Activated CD4-positive, alpha-beta memory T cell treated with anti-CD3 and anti-CD28 coated beads, Interleukin-2, amount 10 ng/mL, durations not matched to agents 7 days and 5 days (primary cell): ENCODE results near the gene C10orf53. TPM values are rescaled to one million over a fixed set of nuclear protein-coding genes. Genes with fewer than 3 reads are reported as not detected.

Experiments used
- CTCF ChIA-PET: fragments of 350-600 bp; sonication (Branson Sonifier 250); formaldehyde crosslinking; loops from one replicate; lab custom pipeline; 2021; ENCODE audit warnings: antibody characterized with exemption, inconsistent platforms; lab: Charles Lee
- POLR2A ChIA-PET: fragments of 350-600 bp; sonication (Branson Sonifier 250); formaldehyde crosslinking; loops from one replicate; lab custom pipeline; 2021; ENCODE audit warnings: antibody characterized with exemption; lab: Charles Lee
- DNase-seq: peaks from one replicate; pipeline ENCODE4 v3.0.0-alpha.2; 2020
- H3K27ac Mint-ChIP-seq: one replicate; pipeline ENCODE4 v1.8.0; 2021; ENCODE audit warnings: mild to moderate bottlenecking, mixed read lengths
- H3K27me3 Mint-ChIP-seq: one replicate; pipeline ENCODE4 v1.8.0; 2021; ENCODE audit warnings: mixed read lengths
- H3K36me3 Mint-ChIP-seq: one replicate; pipeline ENCODE4 v1.8.0; 2021; ENCODE audit warnings: low read depth, mixed read lengths
- H3K4me1 Mint-ChIP-seq: one replicate; pipeline ENCODE4 v1.8.0; 2021; ENCODE audit warnings: mixed read lengths
- H3K4me3 Mint-ChIP-seq: one replicate; pipeline ENCODE4 v1.8.0; 2021; ENCODE audit warnings: mild to moderate bottlenecking, mixed read lengths
- H3K9me3 Mint-ChIP-seq: one replicate; pipeline ENCODE4 v1.8.0; 2021; ENCODE audit warnings: mixed read lengths
- total RNA-seq, 2 experiments: library from RNA; stranded (reverse); gene quantifications; one replicate each; pipeline ENCODE4 v1.2.3, GENCODE V29; 2021

Gene C10orf53, protein sequence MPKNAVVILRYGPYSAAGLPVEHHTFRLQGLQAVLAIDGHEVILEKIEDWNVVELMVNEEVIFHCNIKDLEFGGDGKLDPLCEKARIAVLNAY
- not detected for total RNA-seq

DNA sequence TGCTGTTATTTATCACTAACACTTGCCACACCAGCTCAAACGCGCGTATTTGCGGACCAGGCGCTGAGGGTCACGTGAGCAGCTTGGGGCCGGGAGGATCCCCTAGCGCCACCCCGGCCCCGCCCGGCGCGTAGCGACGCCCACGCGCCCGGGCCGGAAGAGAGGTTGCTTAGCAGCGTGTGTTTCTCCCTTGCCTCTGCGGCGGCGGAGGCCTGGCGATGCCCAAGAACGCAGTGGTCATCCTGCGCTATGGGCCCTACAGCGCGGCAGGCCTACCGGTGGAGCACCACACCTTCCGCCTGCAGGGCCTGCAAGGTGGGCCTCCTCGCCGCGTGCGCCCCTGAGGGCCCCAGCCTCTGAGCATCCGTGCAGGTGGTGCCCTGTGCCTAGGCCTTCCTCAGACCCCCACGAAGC is at the start of gene C10orf53:
Gene C10orf53, plus strand, starts transcription at position 172 of the 414 bp plus-strand sequence. Its CDS starts 47 bp downstream, at position 219.
- Mint-ChIP-seq H3K4me1 (no peaks in the 10 kb centered on the region), H3K9me3 (peaks cover 4% of the 10 kb centered on the region), H3K27me3 (peaks cover 35% of the 10 kb centered on the region), H3K4me3 (no peak within 1 kb of the TSS), H3K36me3 (no peaks in the 10 kb centered on the region), H3K27ac (no peak within 1 kb of the TSS)
- peak; percentile 28 for DNase-seq
- ChIA-PET POLR2A (no interaction called here), CTCF (no interaction called here)

DNA sequence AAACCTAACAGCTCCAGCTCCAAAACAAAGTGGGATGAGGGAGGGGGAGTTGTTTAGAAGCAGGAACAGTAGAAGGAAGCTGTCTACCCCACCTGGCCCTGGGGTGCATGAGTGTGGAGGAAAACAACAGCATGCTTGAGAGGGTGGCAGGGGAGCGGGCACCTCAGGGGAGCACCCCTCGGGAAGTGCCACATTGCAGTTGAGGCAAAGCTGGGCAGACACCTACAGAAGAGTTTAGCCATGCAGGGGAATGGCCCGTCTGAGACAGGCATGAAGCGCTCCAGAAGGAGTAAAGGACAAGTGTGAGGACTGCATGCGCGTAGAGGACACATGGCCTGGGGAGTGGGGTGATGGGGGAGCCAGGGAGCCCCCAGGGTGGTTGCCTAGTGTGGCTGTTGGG is 47.5 kb upstream of the C10orf53 start:
- Mint-ChIP-seq H3K9me3 (no peaks in the 10 kb centered on the region), H3K27ac (no peak overlapping the region), H3K4me3 (no peak overlapping the region), H3K27me3 (peaks cover 12% of the 10 kb centered on the region), H3K36me3 (no peaks in the 10 kb centered on the region), H3K4me1 (no peaks in the 10 kb centered on the region)
- ChIA-PET POLR2A (no interaction called here), CTCF (no interaction called here)
- no peak for DNase-seq

DNA sequence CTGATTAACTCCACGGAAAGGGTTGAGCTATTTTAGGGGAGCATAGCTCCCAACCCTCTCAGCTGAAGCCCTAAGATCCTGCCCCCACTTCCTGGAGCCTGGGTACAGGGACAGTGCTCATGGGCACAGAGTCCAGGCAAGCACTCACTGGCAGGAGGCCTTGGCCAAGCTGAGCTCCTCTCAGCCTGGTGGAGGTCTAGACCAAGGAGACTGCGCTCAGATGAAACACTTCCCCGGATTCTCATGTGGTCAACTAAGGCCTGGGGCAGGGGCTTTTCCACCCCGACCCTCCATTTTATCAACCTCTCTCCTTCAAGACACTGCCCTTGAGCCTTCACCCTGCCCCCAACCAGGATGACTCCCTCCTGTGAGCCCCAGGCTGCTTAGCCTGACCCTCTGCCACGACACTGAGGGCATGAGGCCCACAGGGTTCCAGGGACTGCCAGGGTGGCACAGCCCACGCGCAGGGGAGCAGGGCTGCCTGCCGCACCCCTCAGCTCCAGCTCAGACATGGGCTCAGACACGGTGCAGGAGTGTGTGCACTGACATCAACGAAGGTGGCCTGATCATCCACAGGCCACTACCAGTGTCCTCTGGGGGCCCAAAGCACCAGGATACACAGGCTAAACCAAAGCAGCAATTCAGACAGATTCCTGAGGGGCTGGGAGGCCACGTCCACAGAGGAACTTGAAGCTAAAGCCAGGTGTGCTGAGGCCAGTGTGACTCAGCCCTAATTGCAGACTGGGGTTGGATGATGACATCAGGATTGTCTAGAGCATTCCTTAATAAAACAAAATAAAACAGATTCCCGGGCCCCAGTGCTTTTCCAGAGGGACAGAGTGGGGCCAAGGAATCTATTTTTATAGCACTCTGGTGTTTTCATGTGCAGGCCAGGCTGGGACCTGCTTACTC is 46.8 kb upstream of the C10orf53 start:
- Mint-ChIP-seq H3K4me3 (no peak overlapping the region), H3K4me1 (no peaks in the 10 kb centered on the region), H3K27me3 (peaks cover 19% of the 10 kb centered on the region), H3K36me3 (no peaks in the 10 kb centered on the region), H3K9me3 (no peaks in the 10 kb centered on the region), H3K27ac (no peak overlapping the region)
- DNase-seq: no peak
- CTCF ChIA-PET: no interaction called here
- POLR2A ChIA-PET: no interaction called here

DNA sequence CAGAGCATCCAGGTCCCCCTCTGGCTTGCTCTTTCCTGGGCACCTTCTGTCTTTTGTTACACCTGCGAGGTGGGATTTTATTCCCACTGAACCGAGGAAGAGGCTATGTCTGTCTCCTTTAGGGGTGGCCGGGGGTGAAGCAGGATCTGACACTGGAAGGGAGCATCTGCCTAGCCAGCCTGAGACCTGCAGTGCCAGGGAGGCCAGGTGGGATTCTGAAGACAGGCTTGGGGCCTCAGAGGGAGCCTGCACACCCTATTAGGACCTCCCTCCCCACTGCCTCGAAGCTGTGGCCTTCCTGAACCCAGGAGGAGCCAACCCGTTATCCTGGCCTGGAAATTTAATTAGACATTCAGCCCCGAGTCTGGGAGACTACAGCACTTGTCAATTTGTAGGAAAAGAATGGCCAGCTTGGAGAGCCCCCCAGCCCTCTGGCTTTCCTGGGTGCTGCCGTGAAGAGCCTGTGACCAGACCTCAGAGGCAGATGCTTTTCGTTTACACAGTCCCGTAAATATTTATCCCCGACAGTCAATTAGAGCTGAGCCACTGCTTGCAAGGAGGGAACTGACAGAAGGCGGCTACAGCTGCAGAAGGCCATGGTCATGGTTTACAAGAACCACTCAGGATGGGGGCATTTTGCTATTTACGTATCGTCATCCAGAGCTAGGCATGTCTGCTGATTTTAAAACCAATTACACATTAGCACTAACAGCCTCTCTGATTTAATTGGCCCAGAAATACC is 46.0 kb upstream of the C10orf53 start:
- no peak for DNase-seq
- CTCF ChIA-PET: no interaction called here

DNA sequence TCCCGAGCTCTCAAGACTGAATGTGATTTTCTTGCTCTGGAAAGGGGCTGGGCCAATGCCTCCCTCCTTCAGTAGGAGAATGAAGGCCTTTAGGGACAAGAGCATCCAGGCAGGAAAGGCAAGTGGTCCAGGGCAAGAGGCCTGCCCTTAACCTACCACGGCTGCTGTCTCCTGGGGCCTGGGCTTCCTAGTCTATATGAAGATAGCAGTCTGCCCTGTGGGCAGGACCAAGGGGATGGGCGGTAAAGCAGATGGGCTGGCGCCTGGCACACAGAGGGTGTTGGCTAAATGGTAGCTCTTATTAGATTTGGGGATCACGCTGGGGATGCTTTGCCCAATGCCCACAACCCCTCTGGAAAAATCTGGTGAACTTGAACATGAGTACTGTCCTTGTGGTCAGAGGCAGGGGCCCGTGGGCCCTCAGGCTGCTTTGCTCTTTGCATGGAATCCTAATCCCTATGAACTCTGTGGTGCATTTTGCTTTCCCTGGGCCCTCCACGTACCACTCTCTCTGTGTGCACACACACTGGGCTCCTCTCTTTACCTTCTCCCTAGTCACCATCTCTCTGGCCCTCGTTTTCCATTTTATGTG is 45.3 kb upstream of the C10orf53 start:
- POLR2A ChIA-PET: no interaction called here
- no peaks in the 10 kb centered on the region for H3K9me3 Mint-ChIP-seq
- peaks cover 22% of the 10 kb centered on the region for H3K27me3 Mint-ChIP-seq
- H3K27ac Mint-ChIP-seq: no peak overlapping the region
- H3K4me1 Mint-ChIP-seq: no peaks in the 10 kb centered on the region
- no peaks in the 10 kb centered on the region for H3K36me3 Mint-ChIP-seq
- CTCF ChIA-PET: no interaction called here
- no peak for DNase-seq
- H3K4me3 Mint-ChIP-seq: no peak overlapping the region

More for the DNA sequence above, 46.0 kb upstream of the C10orf53 start:
- Mint-ChIP-seq H3K4me1 (no peaks in the 10 kb centered on the region), H3K4me3 (no peak overlapping the region), H3K27ac (no peak overlapping the region), H3K27me3 (peaks cover 22% of the 10 kb centered on the region), H3K36me3 (no peaks in the 10 kb centered on the region), H3K9me3 (no peaks in the 10 kb centered on the region)
- POLR2A ChIA-PET: no interaction called here

DNA sequence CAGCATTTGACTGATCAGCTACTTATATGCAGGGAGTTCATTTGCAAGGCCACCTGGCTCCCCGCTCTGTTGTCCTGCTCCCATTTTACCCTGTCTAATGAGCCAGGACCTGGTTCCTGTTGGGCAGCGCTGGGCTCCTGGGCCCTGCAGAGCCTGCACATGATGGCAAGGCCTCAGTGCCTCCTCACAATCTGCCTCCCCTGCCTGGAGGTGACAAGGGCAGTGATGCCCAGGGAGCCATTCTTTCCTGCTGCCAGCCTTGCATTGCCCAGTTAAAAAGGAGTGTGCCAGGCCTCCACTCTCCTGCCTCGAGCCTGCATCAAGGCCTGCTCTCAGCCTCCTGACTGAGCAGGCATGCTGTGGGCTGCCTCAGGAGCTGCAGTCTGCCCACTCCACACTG is 37.1 kb upstream of the C10orf53 start:
- Mint-ChIP-seq H3K27me3 (peaks cover 12% of the 10 kb centered on the region), H3K27ac (no peak overlapping the region), H3K4me3 (no peak overlapping the region), H3K9me3 (no peaks in the 10 kb centered on the region), H3K36me3 (no peaks in the 10 kb centered on the region), H3K4me1 (no peaks in the 10 kb centered on the region)
- DNase-seq: no peak
- CTCF ChIA-PET: no interaction called here
- POLR2A ChIA-PET: no interaction called here

DNA sequence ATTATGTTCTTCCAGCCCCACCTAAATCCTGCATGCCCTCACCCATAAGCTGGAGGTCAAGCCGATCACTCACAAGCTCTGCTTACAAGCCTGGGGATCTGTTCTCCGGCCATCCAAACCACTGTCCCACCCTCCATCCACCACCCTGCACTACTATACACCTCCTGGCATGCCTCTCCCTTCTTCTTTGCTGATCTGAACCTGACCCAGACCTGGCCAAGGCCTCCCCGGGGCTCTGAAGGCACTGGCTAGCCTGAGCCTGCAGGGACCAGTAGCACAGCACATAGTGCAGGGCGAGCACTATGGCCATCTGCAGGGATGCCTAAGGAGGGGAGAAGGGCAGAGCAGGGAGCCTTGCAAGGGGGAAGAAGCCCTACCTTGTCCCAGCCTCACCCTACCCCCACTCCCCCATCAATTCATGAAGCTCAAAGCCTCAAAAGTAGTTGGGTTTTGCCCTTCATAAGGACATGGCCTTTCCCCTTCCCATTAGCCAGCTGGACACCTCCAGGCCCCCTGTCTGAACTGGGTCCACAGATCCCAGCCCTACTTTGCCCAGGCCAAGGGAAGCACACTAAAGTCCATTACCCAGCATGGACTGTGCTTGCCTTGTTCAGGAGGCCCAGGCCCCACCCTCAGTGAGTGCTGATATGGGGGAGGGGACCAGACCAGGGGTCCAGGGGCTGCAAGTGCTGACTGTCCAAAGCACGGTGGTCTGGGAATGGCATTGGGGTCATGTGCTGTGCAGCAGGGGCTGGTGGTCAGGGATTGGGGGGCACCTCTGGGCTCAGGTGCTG is 36.0 kb upstream of the C10orf53 start:
- Mint-ChIP-seq H3K4me1 (peaks cover under 1% of the 10 kb centered on the region), H3K27me3 (peaks cover 7% of the 10 kb centered on the region), H3K9me3 (no peaks in the 10 kb centered on the region), H3K27ac (no peak overlapping the region), H3K4me3 (no peak overlapping the region), H3K36me3 (no peaks in the 10 kb centered on the region)
- DNase-seq: no peak
- CTCF ChIA-PET: no interaction called here
- POLR2A ChIA-PET: no interaction called here

DNA sequence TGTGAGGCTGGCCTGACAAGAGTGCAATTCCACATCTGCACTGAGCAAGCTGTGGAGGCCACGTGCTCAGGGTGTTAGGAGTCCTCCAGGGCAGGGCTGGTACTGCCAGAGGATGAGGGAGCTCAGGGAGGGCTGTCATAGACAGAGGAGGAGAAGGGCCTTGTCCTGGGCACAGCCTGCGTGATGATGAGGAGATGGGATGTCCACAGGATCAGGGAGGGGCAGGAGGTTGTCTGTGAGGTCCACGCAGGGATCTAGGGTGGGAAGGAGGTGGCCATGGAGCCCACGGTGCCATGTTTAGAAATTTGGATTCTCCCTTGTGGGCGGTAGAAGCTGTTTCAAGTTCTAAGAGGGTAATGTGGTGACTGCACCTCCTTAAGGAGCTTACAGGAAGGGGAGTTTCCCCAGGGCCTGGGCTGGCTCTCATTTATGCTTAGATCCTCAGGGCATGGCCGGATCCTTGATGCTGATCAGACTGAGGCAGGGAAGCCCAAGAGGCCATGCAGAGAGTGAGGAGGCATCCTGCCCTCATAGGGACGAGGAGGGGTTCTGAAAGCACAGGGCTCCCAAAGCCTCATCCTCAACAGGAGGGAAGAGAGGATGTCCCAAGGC is 35.3 kb upstream of the C10orf53 start:
- no peaks in the 10 kb centered on the region for H3K9me3 Mint-ChIP-seq
- H3K36me3 Mint-ChIP-seq: no peaks in the 10 kb centered on the region
- CTCF ChIA-PET: no interaction called here
- H3K4me1 Mint-ChIP-seq: peaks cover 6% of the 10 kb centered on the region
- no peak for DNase-seq
- peaks cover 7% of the 10 kb centered on the region for H3K27me3 Mint-ChIP-seq
- POLR2A ChIA-PET: no interaction called here
- no peak overlapping the region for H3K27ac Mint-ChIP-seq
- no peak overlapping the region for H3K4me3 Mint-ChIP-seq

DNA sequence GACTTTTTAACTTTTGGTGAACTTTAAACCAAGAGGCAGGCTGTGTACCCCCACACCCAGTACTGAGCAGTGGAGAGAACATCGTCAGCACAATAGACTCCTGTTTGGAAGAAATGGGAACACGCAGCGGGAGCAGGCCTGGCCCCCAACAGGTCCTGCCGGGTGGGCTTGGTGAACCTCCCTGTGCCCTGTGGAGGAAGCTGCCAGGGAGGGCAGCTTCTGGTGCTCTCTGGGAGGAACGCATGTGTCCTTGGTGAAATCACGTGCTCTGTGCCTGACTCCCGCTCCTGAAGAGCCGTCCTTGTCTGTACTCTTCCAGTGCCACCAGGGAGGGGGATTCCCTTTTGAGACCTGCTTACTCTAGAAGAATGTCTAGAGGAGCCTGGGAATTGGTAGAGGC is 34.0 kb upstream of the C10orf53 start:
- H3K4me1 Mint-ChIP-seq: peaks cover 18% of the 10 kb centered on the region
- no peaks in the 10 kb centered on the region for H3K9me3 Mint-ChIP-seq
- H3K4me3 Mint-ChIP-seq: no peak overlapping the region
- peaks cover 2% of the 10 kb centered on the region for H3K27me3 Mint-ChIP-seq
- DNase-seq: no peak
- H3K36me3 Mint-ChIP-seq: no peaks in the 10 kb centered on the region
- no peak overlapping the region for H3K27ac Mint-ChIP-seq
- ChIA-PET CTCF (no interaction called here), POLR2A (no interaction called here)

DNA sequence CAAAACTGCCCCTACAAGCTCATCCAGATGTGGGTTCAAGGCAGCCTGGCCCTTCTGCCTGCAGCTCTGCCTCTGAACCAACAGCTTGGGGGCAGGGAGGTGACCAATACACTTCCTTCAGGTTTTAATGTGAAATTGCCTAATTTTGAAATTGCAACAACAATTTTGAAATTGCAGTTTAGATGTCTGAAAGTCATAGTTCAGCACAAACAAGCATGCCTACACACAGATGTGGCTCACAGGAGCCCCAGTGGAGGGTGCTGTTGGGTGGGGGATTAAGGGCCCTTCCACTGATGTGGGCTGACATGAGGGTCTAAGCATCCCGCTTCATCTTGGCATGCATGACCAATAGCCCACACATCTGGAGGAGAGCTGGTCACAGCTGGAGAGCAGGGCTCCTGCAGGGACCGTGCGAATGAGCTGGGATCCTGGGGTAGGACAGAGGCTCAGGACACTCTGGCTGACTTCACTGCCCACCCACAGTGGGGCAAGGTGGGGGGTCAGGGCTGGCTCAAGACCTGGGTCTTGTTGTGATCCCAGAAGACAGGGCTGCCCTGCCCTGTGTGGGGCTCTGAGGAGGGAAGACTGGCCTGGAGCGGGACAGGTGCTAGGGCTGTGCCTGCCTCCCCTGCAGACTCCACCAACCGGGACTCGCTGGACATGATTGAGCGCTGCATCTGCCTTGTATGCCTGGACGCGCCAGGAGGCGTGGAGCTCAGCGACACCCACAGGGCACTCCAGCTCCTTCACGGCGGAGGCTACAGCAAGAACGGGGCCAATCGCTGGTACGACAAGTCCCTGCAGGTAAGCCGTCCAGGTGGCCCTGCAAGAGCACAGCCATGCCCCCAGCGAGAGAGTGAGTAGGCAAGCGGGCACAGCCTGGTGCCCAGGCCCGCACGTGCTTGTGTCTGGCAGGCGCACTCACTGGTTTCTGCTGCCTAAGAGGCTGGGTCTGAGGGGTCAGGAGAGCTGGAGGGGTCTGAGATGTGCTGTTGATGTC is 33.3 kb upstream of the C10orf53 start:
- peaks cover 18% of the 10 kb centered on the region for H3K4me1 Mint-ChIP-seq
- ChIA-PET CTCF (no interaction called here), POLR2A (no interaction called here)
- DNase-seq: no peak
- H3K36me3 Mint-ChIP-seq: no peaks in the 10 kb centered on the region
- no peaks in the 10 kb centered on the region for H3K9me3 Mint-ChIP-seq
- H3K27ac Mint-ChIP-seq: no peak overlapping the region
- H3K27me3 Mint-ChIP-seq: peaks cover 2% of the 10 kb centered on the region
- H3K4me3 Mint-ChIP-seq: no peak overlapping the region

DNA sequence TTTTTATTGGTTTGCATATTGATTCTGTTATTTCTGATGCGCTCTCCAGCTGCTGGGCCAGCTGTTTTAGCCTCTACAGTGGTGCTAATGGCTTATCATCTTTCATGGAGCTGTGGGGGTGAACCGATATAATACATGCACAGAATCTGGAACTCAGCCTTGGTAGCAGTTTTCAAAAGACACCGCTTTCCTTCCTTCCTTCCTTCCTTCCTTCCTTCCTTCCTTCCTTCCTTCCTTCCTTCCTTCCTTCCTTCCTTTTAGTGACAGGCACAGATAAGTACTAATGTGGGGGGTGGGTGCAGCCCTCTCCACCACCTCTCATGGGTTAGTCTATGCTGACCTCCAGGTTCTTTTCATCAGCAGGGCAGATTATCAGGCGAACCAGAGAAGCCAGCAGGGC is 31.9 kb upstream of the C10orf53 start:
- DNase-seq: no peak
- H3K4me1 Mint-ChIP-seq: peaks cover 18% of the 10 kb centered on the region
- no peaks in the 10 kb centered on the region for H3K36me3 Mint-ChIP-seq
- H3K27me3 Mint-ChIP-seq: peaks cover 2% of the 10 kb centered on the region
- CTCF ChIA-PET: no interaction called here
- H3K27ac Mint-ChIP-seq: no peak overlapping the region
- H3K4me3 Mint-ChIP-seq: no peak overlapping the region
- POLR2A ChIA-PET: no interaction called here
- no peaks in the 10 kb centered on the region for H3K9me3 Mint-ChIP-seq
